Tongue (tissue), 2 donors: Measurements from ENCODE around the gene FKBP15. TPM values are rescaled to one million over a fixed set of nuclear protein-coding genes. Genes with fewer than 3 reads are reported as not detected.
"Not testable (repeated sequence)": the region's sequence is repeated elsewhere in the genome, so short reads cannot be mapped to it uniquely, and the experiment has no call there.

Experiments used
- DNase-seq: peaks from one replicate; pipeline ENCODE4 v3.0.0-alpha.2; 2015
- total RNA-seq: library from RNA; depleted of rRNA; stranded (reverse); fragments of >200 nt; gene quantifications from one replicate; pipeline ENCODE4 v1.2.3, GENCODE V29; 2014

The FKBP15 gene, protein sequence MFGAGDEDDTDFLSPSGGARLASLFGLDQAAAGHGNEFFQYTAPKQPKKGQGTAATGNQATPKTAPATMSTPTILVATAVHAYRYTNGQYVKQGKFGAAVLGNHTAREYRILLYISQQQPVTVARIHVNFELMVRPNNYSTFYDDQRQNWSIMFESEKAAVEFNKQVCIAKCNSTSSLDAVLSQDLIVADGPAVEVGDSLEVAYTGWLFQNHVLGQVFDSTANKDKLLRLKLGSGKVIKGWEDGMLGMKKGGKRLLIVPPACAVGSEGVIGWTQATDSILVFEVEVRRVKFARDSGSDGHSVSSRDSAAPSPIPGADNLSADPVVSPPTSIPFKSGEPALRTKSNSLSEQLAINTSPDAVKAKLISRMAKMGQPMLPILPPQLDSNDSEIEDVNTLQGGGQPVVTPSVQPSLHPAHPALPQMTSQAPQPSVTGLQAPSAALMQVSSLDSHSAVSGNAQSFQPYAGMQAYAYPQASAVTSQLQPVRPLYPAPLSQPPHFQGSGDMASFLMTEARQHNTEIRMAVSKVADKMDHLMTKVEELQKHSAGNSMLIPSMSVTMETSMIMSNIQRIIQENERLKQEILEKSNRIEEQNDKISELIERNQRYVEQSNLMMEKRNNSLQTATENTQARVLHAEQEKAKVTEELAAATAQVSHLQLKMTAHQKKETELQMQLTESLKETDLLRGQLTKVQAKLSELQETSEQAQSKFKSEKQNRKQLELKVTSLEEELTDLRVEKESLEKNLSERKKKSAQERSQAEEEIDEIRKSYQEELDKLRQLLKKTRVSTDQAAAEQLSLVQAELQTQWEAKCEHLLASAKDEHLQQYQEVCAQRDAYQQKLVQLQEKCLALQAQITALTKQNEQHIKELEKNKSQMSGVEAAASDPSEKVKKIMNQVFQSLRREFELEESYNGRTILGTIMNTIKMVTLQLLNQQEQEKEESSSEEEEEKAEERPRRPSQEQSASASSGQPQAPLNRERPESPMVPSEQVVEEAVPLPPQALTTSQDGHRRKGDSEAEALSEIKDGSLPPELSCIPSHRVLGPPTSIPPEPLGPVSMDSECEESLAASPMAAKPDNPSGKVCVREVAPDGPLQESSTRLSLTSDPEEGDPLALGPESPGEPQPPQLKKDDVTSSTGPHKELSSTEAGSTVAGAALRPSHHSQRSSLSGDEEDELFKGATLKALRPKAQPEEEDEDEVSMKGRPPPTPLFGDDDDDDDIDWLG
- 26.3 TPM for total RNA-seq

GRCh38 chr9:113221003-113221799 lies at the start of gene FKBP15, which contains the start of gene SLC31A1:
TSS of gene FKBP15 (minus strand) at chr9:113221277. CDS start at chr9:113221243, 34 bp downstream.
TSS of gene SLC31A1 (plus strand) at chr9:113221544. CDS start at chr9:113256149, 34,605 bp downstream.
- peak; percentile 99 for DNase-seq

DNA sequence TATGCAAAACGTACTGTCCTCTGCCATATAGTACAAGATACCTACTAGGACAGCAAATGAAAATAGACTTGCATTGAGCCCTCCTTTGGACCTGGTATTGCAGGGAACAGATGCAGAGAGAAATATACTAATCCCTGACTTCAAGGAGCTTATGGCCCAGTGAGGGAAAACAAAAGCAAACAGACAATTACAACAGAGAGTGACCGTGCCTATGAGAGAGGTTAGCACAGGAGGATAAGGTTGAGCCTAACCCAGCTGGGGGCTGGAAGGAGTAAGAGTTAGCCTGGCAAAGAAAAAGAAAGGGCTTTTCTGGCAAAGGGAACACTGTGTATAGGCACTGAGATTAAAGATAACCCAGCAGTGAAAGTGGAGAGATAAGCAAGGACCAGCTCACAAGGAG lies 48.8 kb upstream of the FKBP15 start:
- no peak for DNase-seq

GRCh38 chr9:113269355-113269754 lies 48.3 kb upstream of the FKBP15 start:
- no peak for DNase-seq

GRCh38 chr9:113267911-113268566 lies 47.0 kb upstream of the FKBP15 start:
- DNase-seq = no peak

- DNase-seq = no peak
Measured at GRCh38 chr9:113266174-113266573, 45.1 kb upstream of the FKBP15 start.

DNA sequence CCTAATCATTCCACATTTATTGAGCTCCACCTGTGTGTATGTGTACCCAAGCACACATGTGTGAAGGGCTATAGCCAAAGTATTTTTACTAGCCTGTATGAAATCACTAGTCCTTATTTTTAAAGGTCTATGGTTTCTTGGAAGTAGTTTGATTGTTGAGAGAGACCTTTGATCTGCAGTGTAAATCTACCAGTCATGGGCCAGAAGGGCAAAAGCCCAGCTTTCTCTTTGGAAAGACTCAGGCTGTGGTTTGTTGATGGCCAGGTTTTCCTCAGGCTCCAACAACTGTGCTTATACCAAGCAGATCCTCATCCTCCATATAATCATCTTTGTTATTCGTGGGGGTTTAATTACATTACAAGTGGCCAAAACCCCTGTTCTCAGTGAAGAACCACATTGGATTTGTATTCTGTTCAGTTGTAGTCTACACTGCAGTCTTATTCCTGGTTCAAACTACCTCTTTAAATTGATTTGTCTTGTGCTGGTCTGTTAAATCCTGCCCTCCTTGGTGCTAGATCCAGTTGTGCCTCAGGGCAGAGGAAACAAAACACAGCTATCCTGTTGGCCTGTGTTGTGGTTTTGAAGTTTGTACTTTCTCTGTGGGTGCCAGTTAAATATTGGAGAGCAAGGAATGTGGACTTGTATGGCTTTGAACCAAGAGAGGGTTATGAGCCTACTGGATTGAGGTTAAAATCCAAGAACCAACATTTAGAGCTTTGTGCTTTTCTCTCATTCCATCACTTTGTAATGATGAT lies 41.0 kb upstream of the FKBP15 start:
- no peak for DNase-seq

- DNase-seq = no peak
Measured at GRCh38 chr9:113258282-113258681, 37.2 kb upstream of the FKBP15 start.

- no peak for DNase-seq
Measured at GRCh38 chr9:113257863-113258262, 36.8 kb upstream of the FKBP15 start.

DNA sequence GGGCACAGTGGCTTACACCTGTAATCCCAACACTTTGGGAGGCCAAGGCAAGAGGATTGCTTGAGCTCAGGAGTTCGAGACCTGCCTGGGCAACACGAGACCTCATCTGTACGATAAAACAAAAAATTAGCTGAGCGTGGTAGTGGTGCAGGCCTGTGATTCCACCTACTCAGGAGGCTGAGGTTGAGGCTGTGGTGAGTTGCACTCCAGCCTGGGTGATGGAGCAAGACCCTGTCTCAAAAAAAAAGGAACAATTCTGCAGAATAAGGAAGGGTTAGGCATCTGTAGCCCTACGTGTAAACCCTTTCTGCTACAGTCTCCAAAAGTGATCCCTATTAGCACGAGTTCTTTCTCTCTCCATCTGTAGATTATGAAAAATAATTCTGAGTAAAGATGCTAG lies 34.4 kb upstream of the FKBP15 start:
- no peak for DNase-seq

GRCh38 chr9:113254991-113255390 lies 33.9 kb upstream of the FKBP15 start:
- no peak for DNase-seq

DNA sequence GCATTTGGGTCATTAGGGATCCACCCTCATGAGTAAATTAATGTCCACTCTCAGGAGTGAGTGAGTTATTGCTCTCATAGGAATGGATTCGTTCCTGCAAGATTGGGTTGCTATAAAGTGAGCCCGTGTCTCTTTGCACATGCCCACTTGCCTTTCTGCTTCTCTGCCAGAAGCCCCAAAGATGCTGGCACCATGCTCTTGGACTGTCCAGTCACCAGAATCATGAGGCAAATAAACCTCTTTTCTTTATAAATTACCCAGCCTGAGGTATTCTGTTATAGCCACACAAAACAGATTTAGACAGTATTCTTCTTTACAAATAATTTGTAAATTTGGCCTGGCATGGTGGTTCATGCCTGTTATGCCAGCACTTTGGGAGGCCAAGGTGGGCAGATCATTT lies 29.7 kb upstream of the FKBP15 start:
- no peak for DNase-seq

GRCh38 chr9:113249661-113250060 lies 28.6 kb upstream of the FKBP15 start:
- not testable (repeated sequence) for DNase-seq

DNA sequence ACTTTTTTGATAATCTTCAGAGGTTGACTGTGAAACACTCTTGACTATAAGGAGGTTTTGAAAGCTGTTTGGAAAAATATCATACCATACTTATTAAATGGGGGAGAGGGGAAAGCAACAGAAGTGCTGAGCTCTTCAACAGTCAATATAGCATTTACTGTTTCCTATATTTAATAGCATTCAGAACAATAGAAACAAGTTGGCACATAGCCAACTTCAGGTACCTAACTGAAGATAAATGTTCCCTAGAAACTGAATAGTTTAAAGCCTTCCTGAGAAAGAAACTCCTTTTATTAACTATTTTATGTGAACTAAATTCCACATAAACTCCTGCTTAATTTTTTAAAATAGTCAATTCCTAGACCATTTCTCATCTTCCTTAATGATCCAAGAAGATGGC lies 26.6 kb upstream of the FKBP15 start:
- DNase-seq = no peak

DNA sequence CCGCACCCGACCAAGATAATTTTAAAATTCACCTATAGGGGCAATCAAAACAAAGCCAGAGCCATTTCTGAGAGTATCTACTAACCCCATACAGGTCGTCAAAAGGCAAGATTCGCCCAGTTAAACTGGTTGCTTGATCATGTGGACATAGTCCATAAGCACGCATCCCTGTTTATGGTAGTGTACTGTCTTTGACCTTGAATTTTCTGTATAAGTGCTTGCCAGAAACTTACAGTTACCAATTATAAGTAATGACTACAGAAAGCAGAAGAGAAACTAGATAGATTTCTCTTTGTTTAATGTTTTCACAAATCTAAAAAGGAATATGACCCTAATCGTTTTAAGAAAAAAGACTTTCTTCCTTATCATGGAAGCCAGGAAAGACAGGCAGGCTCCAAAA lies 25.9 kb upstream of the FKBP15 start:
- DNase-seq = no peak

- no peak for DNase-seq
Measured at GRCh38 chr9:113245894-113246293, 24.8 kb upstream of the FKBP15 start.

GRCh38 chr9:113244556-113244955 lies 23.5 kb upstream of the FKBP15 start:
- no peak for DNase-seq

GRCh38 chr9:113241161-113241560 lies 20.1 kb upstream of the FKBP15 start:
- no peak for DNase-seq

DNA sequence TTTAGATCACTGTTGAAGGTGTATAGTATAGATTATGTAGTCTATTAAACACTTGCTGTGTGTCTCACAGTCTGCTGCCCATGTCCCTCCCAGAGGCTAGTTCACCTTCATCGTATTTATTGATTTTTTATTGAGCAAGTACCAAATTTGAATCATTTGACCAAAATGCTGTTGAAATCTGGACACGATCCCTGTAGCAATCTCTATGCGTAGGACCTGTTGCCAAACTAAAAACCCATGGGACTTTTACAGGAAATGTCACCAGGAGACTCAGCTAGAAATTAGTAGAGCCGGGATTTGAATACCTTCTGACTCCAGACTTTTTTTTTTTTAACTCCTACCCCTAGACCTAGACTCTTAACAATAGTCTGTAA lies 17.8 kb upstream of the FKBP15 start:
- DNase-seq = no peak

GRCh38 chr9:113238202-113238858 lies 17.3 kb upstream of the FKBP15 start:
- no peak for DNase-seq

DNA sequence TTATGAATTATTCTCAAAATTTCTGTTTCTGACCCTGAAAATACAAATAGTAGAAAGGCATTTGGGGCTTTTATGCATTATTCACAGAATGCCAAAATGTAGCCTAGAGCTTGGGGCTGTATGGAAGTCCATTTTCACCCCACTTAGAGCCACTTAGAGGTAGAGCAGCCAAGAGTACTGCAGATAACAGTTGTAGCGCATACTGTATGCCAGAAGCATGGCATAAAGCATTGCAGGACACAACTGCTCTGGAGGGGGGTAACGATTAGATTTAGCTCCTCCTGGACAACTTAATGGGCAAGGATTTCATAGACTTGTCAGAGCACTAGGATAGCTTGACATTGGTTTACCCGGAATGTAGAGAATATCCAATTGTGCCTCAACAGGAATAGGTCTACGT lies 15.9 kb upstream of the FKBP15 start:
- DNase-seq = no peak
